NB4 (cell line): ENCODE measurements around the gene ALPK1.

Source experiments
- CTCF ChIP-seq: IDR thresholded peaks from one replicate; pipeline ENCODE4 v1.5.1; 2012; ENCODE audit warnings: low read depth, low read length
- POLR2A ChIP-seq: IDR thresholded peaks from 2 replicates; pipeline ENCODE4 v1.6.1; 2011; ENCODE audit warnings: mild to moderate bottlenecking; ENCODE audit not compliant: insufficient read length; ENCODE audit errors: extremely low read depth

GRCh38 chr4:112290341-112290740, 6.8 kb upstream of the ALPK1 start:
- TF ChIP-seq CTCF, result no peak
- no peak for TF ChIP-seq POLR2A
